ENCODE data around the gene RACGAP1. TPM values are rescaled to one million over a fixed set of nuclear protein-coding genes. Genes with fewer than 3 reads are reported as not detected.

Gene RACGAP1
- total RNA-seq, 1 donor from 2014 or later, result 10.8 TPM

DNA sequence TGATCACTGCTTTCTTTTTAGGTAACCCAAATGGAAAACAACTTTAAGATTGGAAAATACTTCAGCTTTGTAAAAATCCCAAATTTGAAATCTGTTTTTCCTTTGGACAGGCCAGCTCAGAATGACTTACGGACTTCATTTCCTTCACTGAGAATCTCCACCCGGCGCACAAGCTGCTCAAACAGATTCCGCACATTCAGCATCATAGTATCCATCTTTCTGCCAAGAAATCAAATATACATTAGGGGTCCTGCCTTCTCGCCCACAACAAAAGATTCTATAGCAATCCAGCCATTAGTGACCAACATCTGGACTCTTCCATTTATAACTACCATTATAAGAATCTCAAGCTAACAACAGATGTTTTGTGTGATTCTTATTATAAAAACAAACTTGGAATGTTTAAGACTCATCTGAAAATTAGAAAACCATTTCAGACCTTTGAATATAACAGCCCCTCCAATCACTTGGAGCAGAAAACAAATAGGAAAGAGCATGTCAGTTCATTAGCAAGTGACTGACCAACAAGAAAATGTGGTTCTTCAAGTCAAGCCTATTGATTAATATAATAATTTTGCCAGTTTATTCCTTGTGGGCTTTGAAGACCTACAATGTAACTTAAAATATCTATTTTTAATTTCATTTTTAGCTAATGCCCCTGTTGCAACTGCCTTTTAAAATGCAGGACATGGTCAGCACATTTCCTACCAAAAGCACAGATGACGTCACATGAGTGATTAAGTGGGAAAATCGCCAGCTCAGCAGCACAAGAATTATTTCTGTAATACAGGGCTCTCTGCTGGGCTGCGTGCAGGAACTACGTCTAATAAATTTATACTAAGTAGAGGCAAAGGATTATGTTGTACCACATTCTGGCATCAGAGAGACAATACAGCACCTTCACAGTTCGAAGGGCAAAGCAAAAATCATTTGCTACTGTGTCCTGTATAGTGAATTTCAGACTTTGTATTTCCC, 8.5 kb downstream of the RACGAP1 start:
- Histone ChIP-seq H3K9me3 (no peaks in the 10 kb centered on the region), H3K27ac (peak overlapping the region; percentile 78), H3K4me1 (peaks cover 16% of the 10 kb centered on the region), H3K36me3 (no peaks in the 10 kb centered on the region), H3K4me3 (no peak overlapping the region), H3K27me3 (no peaks in the 10 kb centered on the region)
- ATAC-seq (peak; percentile 79), DNase-seq (no peak)
- intact Hi-C loops (cut with DNase I), result no loop called here
- TF ChIP-seq, protein P1, sequence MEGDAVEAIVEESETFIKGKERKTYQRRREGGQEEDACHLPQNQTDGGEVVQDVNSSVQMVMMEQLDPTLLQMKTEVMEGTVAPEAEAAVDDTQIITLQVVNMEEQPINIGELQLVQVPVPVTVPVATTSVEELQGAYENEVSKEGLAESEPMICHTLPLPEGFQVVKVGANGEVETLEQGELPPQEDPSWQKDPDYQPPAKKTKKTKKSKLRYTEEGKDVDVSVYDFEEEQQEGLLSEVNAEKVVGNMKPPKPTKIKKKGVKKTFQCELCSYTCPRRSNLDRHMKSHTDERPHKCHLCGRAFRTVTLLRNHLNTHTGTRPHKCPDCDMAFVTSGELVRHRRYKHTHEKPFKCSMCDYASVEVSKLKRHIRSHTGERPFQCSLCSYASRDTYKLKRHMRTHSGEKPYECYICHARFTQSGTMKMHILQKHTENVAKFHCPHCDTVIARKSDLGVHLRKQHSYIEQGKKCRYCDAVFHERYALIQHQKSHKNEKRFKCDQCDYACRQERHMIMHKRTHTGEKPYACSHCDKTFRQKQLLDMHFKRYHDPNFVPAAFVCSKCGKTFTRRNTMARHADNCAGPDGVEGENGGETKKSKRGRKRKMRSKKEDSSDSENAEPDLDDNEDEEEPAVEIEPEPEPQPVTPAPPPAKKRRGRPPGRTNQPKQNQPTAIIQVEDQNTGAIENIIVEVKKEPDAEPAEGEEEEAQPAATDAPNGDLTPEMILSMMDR (IDR thresholded peaks at IDR 0.05), result no peak

DNA sequence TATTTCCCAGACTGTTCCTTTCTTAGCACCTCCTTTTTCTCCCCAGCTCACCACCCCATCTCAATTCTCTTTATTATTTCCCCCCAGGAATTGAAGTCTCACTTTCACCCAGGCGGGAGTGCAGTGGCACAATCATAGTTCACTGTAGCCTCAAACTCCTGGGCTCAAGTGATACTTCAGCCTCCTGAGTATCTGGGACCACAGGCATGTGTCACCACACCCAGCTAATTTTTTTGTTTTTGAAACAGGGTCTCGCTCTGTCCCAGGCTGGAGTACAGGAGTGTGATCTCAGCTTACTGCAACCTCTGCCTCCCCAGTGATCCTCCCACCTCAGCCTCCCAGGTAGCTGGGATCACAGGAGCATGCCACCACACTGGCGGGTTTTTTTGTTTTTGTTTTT, 11.0 kb downstream of the RACGAP1 start:
- peak; percentile 55 for ATAC-seq
- H3K27me3 ChIP-seq, result no peaks in the 10 kb centered on the region
- no peak for DNase-seq
- peaks cover 16% of the 10 kb centered on the region for H3K4me1 ChIP-seq
- no peak overlapping the region for H3K4me3 ChIP-seq
- no peaks in the 10 kb centered on the region for H3K36me3 ChIP-seq
- TF ChIP-seq, protein P1 (IDR thresholded peaks at IDR 0.05), result no peak
- no peaks in the 10 kb centered on the region for H3K9me3 ChIP-seq
- H3K27ac ChIP-seq, result no peak overlapping the region
- intact Hi-C loops (cut with DNase I), result no loop called here

DNA sequence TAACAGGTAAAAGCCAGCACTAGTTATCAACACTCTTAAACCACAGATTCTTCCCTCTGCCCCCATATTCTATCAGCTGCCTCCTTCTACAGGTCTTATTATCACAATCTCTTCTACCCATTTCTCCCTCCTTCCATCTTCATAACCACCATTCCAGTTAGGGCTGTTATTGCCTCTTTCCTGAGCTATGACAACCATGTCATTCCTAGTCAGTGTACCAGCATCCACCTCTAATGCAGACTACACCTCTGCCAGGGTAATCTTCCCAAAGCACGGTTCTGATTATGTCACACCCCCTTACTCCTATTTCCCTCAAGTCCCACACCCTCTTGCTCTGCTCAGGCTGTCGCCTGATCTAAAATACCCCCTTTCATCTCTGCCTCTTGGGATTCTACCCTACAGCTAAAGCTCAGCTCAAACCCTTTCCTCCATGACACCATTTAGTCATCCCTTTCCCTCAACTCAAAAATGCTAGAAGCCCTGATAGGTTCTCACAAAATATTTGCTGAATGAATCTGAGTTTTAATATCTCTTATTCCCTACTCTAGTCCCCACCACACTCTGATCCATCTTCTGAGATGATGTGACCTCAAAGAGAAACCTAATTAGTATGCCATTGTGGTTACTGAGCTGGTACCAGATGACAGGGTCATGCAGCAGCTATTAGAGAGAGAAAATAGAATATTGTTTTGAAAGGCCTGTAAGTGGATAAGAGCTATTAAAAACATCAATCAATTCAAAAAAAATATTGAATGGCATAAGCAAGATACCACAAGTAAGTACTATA, 11.7 kb downstream of the RACGAP1 start:
- H3K4me3 ChIP-seq, result no peak overlapping the region
- no peaks in the 10 kb centered on the region for H3K36me3 ChIP-seq
- no peaks in the 10 kb centered on the region for H3K9me3 ChIP-seq
- TF ChIP-seq, protein P1 (IDR thresholded peaks at IDR 0.05), result no peak
- DNase-seq, result no peak
- ATAC-seq, result no peak
- H3K27ac ChIP-seq, result no peak overlapping the region
- H3K27me3 ChIP-seq, result no peaks in the 10 kb centered on the region
- H3K4me1 ChIP-seq, result peaks cover 16% of the 10 kb centered on the region
- intact Hi-C loops (cut with DNase I), result no loop called here

DNA sequence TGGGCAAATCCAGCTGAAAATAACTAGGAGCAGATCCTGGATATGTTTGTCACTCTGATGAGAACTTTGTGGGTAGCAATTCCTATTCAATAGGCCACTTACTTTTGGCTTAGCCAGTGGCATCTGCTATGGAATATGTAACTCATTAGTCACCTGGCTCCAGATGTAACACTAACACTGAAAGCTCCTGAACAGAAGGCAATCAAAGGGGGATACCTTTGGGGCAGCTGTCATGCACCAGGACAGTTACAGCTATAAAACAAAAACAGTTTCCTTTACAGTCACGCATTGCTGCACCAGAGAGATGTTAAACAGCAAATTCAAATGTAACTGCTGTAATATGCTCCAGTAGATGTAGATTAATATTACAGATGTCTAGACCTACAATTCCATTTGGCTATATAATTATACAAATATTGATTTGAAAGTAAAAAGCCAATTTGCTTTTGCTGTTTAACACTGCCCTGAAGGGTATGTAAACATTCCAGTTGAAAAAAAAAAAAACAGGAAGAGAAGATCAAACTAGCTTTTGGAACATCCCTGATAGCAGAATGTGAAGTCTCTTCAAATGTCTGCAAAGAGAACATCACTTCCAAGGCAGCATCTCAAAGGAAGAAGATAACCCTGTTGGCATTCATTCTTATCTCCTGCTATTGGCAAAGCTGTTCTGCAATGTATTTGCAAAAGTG, 18.4 kb downstream of the RACGAP1 start:
- ATAC-seq (no peak), DNase-seq (no peak)
- Histone ChIP-seq H3K36me3 (no peaks in the 10 kb centered on the region), H3K4me1 (peaks cover 6% of the 10 kb centered on the region), H3K27me3 (no peaks in the 10 kb centered on the region), H3K4me3 (no peak overlapping the region), H3K9me3 (no peaks in the 10 kb centered on the region), H3K27ac (no peak overlapping the region)
- intact Hi-C loops (cut with DNase I), result no loop called here
- TF ChIP-seq, protein P1 (IDR thresholded peaks at IDR 0.05), result no peak

DNA sequence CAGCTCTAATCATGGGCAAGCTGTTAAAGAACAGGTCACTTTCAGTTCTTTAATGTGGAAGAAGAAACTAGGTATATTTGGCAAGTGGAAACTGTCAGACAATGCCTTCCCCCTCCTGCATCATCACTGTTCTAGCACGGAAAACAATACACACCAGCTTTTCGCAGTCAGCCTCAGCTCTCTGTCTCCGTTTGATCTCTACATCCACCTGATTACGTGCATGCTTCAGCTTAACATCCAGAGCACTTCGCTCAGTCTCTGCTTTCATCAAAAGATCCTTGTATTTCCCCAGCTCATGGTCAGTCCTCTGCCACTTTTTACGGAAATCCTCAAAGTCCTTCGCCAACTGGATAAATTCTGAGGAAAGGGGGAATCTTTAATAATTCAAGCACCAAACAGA, 19.0 kb downstream of the RACGAP1 start:
- Histone ChIP-seq H3K36me3 (no peaks in the 10 kb centered on the region), H3K4me3 (no peak overlapping the region), H3K27ac (no peak overlapping the region), H3K4me1 (peaks cover 6% of the 10 kb centered on the region), H3K27me3 (no peaks in the 10 kb centered on the region), H3K9me3 (no peaks in the 10 kb centered on the region)
- intact Hi-C loops (cut with DNase I), result no loop called here
- DNase-seq (no peak), ATAC-seq (no peak)
- TF ChIP-seq, protein P1 (IDR thresholded peaks at IDR 0.05), result no peak

All from upper lobe of right lung (tissue), 1 donor.